H1 (cell line): ENCODE measurements around the gene NOS1AP. TPM values are rescaled to one million over a fixed set of nuclear protein-coding genes. Genes with fewer than 3 reads are reported as not detected.

Source experiments
- CTCF ChIA-PET: fragments of 300-600 bp; sonication (Branson Sonifier 250); formaldehyde crosslinking; loops from one replicate; lab custom pipeline; 2021; ENCODE audit not compliant: partially characterized antibody; lab: Charles Lee
- POLR2A ChIA-PET: fragments of 300-600 bp; sonication (Branson Sonifier 250); formaldehyde crosslinking; loops from one replicate; lab custom pipeline; 2021; ENCODE audit warnings: inconsistent platforms; ENCODE audit not compliant: partially characterized antibody; lab: Charles Lee
- DNase-seq, 2 experiments: peaks; one replicate each; pipeline versions ENCODE4 v3.0.0 to v3.0.0-alpha.2; 2010 to 2022; ENCODE audit warnings: low spot score in 2 of 2, low read depth in 1 of 2, mixed read lengths in 1 of 2
- FAIRE-seq: peaks from 2 replicates; lab custom pipeline; 2011; peaks lifted over from hg19 to GRCh38; lab: Jason Lieb, UNC
- H2AFZ ChIP-seq: 2 replicates; pipeline ENCODE4 v1.8.1; 2012; ENCODE audit warnings: low read length, inconsistent platforms
- H2AK5ac ChIP-seq: 2 replicates; pipeline ENCODE4 v1.6.1; 2013; ENCODE audit warnings: low read depth, low read length
- H2BK120ac ChIP-seq: replicated peaks from 2 replicates; pipeline ENCODE3; 2013; ENCODE audit warnings: low read depth, low read length, inconsistent platforms
- H2BK12ac ChIP-seq: 2 replicates; pipeline ENCODE4 v1.6.1; 2013; ENCODE audit warnings: low read depth, low read length
- H2BK15ac ChIP-seq: 2 replicates; pipeline ENCODE4 v1.6.1; 2013; ENCODE audit warnings: low read length
- H2BK20ac ChIP-seq: 2 replicates; pipeline ENCODE4 v1.6.1; 2013; ENCODE audit warnings: low read length
- H2BK5ac ChIP-seq: 2 replicates; pipeline ENCODE4 v1.6.1; 2013; ENCODE audit warnings: low read depth, low read length
- H3K14ac ChIP-seq: 2 replicates; pipeline ENCODE4 v1.6.1; 2013; ENCODE audit warnings: inconsistent platforms; ENCODE audit not compliant: insufficient read length
- H3K18ac ChIP-seq: 2 replicates; pipeline ENCODE4 v1.6.1; 2013; ENCODE audit warnings: low read length; ENCODE audit errors: extremely low read depth
- H3K23ac ChIP-seq: 2 replicates; pipeline ENCODE4 v1.6.1; 2013; ENCODE audit warnings: inconsistent platforms; ENCODE audit not compliant: insufficient read length
- H3K23me2 ChIP-seq: 2 replicates; pipeline ENCODE4 v1.6.1; 2013; ENCODE audit warnings: low read depth, low read length
- H3K27ac ChIP-seq: 2 replicates; pipeline ENCODE4 v1.6.1; 2011; ENCODE audit warnings: low read depth, low read length, inconsistent platforms
- H3K27me3 ChIP-seq, 4 experiments: replicated peaks in 1 of 4; 1 replicate in 1 of 4; 2 replicates in 3 of 4; pipeline versions ENCODE4 v1.6.1 to v1.8.1; 2011 to 2013; ENCODE audit warnings: low read length in 3 of 4, mild to moderate bottlenecking in 3 of 4, inconsistent platforms in 2 of 4, mixed read lengths in 2 of 4, moderate library complexity in 1 of 4; ENCODE audit not compliant: control insufficient read depth in 3 of 4, insufficient read depth in 3 of 4; ENCODE audit errors: extremely low read depth in 1 of 4
- H3K36me3 ChIP-seq, 4 experiments: 2 replicates each; pipeline versions ENCODE4 v1.6.1 to v1.8.1; 2011 to 2013; ENCODE audit warnings: mild to moderate bottlenecking in 4 of 4, low read length in 3 of 4, moderate library complexity in 2 of 4, control low read depth in 1 of 4, inconsistent platforms in 1 of 4; ENCODE audit not compliant: insufficient read depth in 4 of 4, control insufficient read depth in 2 of 4
- H3K4ac ChIP-seq: replicated peaks from 2 replicates; pipeline ENCODE3; 2013; ENCODE audit warnings: low read length, low read depth, mixed read lengths, inconsistent platforms; ENCODE audit not compliant: insufficient read length
- H3K4me1 ChIP-seq, 4 experiments: replicated peaks in 1 of 4; 1 replicate in 1 of 4; 2 replicates in 3 of 4; pipeline versions ENCODE4 v1.6.1 to v1.8.1; 2011 to 2013; ENCODE audit warnings: low read length in 3 of 4, inconsistent platforms in 2 of 4, mixed read lengths in 1 of 4; ENCODE audit not compliant: insufficient read depth in 4 of 4, control insufficient read depth in 3 of 4
- H3K4me2 ChIP-seq, 2 experiments: 2 replicates each; pipeline versions ENCODE4 v1.6.1 to v1.8.1; 2011 to 2013; ENCODE audit warnings: low read depth in 2 of 2, low read length in 2 of 2, control low read depth in 1 of 2, inconsistent platforms in 1 of 2, mild to moderate bottlenecking in 1 of 2; ENCODE audit not compliant: insufficient read depth in 1 of 2
- H3K4me3 ChIP-seq, 4 experiments: fragments of 200-600, 300-600 bp in 1 of 4; sonication (generic), shearing (Covaris generic), sonication (Bioruptor Twin) in 1 of 4; 2 replicates each; pipeline versions ENCODE4 v1.5.1 to v1.8.1; 2011 to 2016; ENCODE audit warnings: low read length in 4 of 4, low read depth in 3 of 4, control low read depth in 2 of 4, inconsistent platforms in 2 of 4, mild to moderate bottlenecking in 2 of 4, mixed read lengths in 1 of 4, moderate library complexity in 1 of 4; ENCODE audit not compliant: insufficient read depth in 2 of 4; ENCODE audit errors: extremely low read depth in 1 of 4
- H3K56ac ChIP-seq: replicated peaks from 2 replicates; pipeline ENCODE3; 2013; ENCODE audit warnings: low read depth, mild to moderate bottlenecking, mixed read lengths, low read length, inconsistent platforms; ENCODE audit not compliant: insufficient read length
- H3K79me1 ChIP-seq: 2 replicates; pipeline ENCODE4 v1.6.1; 2013; ENCODE audit warnings: low read depth, low read length, control low read depth
- H3K79me2 ChIP-seq, 2 experiments: 2 replicates each; pipeline versions ENCODE4 v1.6.1 to v1.8.1; 2012 to 2013; ENCODE audit warnings: low read length in 2 of 2, mild to moderate bottlenecking in 2 of 2, inconsistent platforms in 1 of 2; ENCODE audit not compliant: insufficient read depth in 2 of 2, control insufficient read depth in 1 of 2
- H3K9ac ChIP-seq, 4 experiments: replicated peaks in 1 of 4; 1 replicate in 1 of 4; 2 replicates in 3 of 4; pipeline versions ENCODE4 v1.6.1 to v1.8.1; 2011 to 2013; ENCODE audit warnings: low read depth in 3 of 4, low read length in 3 of 4, control low read depth in 2 of 4, mild to moderate bottlenecking in 2 of 4, moderate library complexity in 2 of 4, inconsistent platforms in 1 of 4; ENCODE audit errors: extremely low read depth in 1 of 4
- H3K9me3 ChIP-seq, 2 experiments: 2 replicates each; pipeline versions ENCODE4 v1.6.1 to v1.8.1; 2012 to 2013; ENCODE audit warnings: mild to moderate bottlenecking in 2 of 2, moderate library complexity in 2 of 2, control low read depth in 1 of 2, inconsistent platforms in 1 of 2, low read depth in 1 of 2, low read length in 1 of 2, mixed read lengths in 1 of 2; ENCODE audit not compliant: insufficient read depth in 2 of 2
- H4K20me1 ChIP-seq, 2 experiments: replicated peaks in 1 of 2; 2 replicates each; pipeline versions ENCODE3 to v1.8.1; 2011 to 2013; ENCODE audit warnings: inconsistent platforms in 2 of 2, low read length in 2 of 2, mild to moderate bottlenecking in 1 of 2; ENCODE audit not compliant: insufficient read depth in 2 of 2, control insufficient read depth in 1 of 2
- H4K5ac ChIP-seq: 2 replicates; pipeline ENCODE4 v1.6.1; 2013; ENCODE audit warnings: low read length, low read depth, mixed read lengths, inconsistent platforms; ENCODE audit not compliant: insufficient read length
- H4K8ac ChIP-seq: 2 replicates; pipeline ENCODE4 v1.8.0; 2013; ENCODE audit warnings: mild to moderate bottlenecking, moderate library complexity, low read length, inconsistent platforms; ENCODE audit not compliant: insufficient read depth; ENCODE audit errors: extremely low read depth
- H4K91ac ChIP-seq: replicated peaks from 2 replicates; pipeline ENCODE3; 2013; ENCODE audit warnings: low read length, mixed read lengths, inconsistent platforms; ENCODE audit not compliant: insufficient read length
- ATF3 ChIP-seq: IDR thresholded peaks from 2 replicates; pipeline ENCODE4 v1.6.1; 2011; ENCODE audit warnings: low read depth, mild to moderate bottlenecking, low read length; ENCODE audit not compliant: insufficient read depth
- BACH1 ChIP-seq: IDR thresholded peaks from 2 replicates; pipeline ENCODE4 v1.6.1; 2012; ENCODE audit warnings: low read length, improper control_type of control experiment
- CEBPB ChIP-seq: IDR thresholded peaks from 2 replicates; pipeline ENCODE4 v1.6.1; 2012; ENCODE audit warnings: low read depth, low read length
- CTBP2 ChIP-seq: IDR thresholded peaks from 2 replicates; pipeline ENCODE4 v1.7.0; 2011; ENCODE audit warnings: borderline replicate concordance, mild to moderate bottlenecking, moderate library complexity, mixed read lengths, low read length; ENCODE audit not compliant: insufficient read depth, insufficient read length
- EP300 ChIP-seq, 2 experiments: IDR thresholded peaks; 1 replicate in 1 of 2; 2 replicates in 1 of 2; pipeline ENCODE4 v1.6.1; 2011 to 2012; ENCODE audit warnings: low read depth in 2 of 2, low read length in 2 of 2, mild to moderate bottlenecking in 2 of 2, borderline replicate concordance in 1 of 2, inconsistent platforms in 1 of 2, moderate library complexity in 1 of 2
- GABPA ChIP-seq: IDR thresholded peaks from 2 replicates; pipeline ENCODE4 v1.6.1; 2011; ENCODE audit warnings: mild to moderate bottlenecking, low read length, moderate library complexity, borderline replicate concordance; ENCODE audit not compliant: insufficient read depth
- PHF8 ChIP-seq: fragments of 200-600 bp; sonication (generic); conservative IDR thresholded peaks from 2 replicates; pipeline ENCODE4 v1.7.1; 2012; ENCODE audit warnings: low read depth, mild to moderate bottlenecking, inconsistent platforms, low read length, moderate library complexity
- RBBP5 ChIP-seq: IDR thresholded peaks from 2 replicates; pipeline ENCODE4 v1.7.1; 2012; ENCODE audit warnings: low read depth, mild to moderate bottlenecking, inconsistent platforms, low read length, moderate library complexity, borderline replicate concordance
- TBP ChIP-seq: IDR thresholded peaks from 2 replicates; pipeline ENCODE4 v1.6.1; 2011; ENCODE audit warnings: low read depth, low read length, improper control_type of control experiment
- WGBS, 2 experiments: shearing (Covaris generic) in 1 of 2; methylation state at CpG; one replicate each; pipeline versions ENCODE4 v1.1.6 to v1.1.7; 2013 to 2015; ENCODE audit warnings: low lambda C conversion rate in 2 of 2, mixed read lengths in 2 of 2, inconsistent platforms in 1 of 2, low coverage in 1 of 2, missing lambda C conversion rate in 1 of 2; ENCODE audit not compliant: insufficient replicate concordance in 2 of 2, insufficient coverage in 1 of 2, insufficient read length in 1 of 2; ENCODE audit errors: extremely low coverage in 1 of 2, missing lambda C conversion rate in 1 of 2; 5-methylcytosine and 5-hydroxymethylcytosine counted together
- polyA plus RNA-seq, 7 experiments: library from polyadenylated mRNA; depleted of rRNA in 3 of 7; stranded (reverse) in 5 of 7; unstranded in 2 of 7; fragments of >200 nt in 5 of 7; fragments of 200-250 nt in 2 of 7; gene quantifications; 1 replicate in 5 of 7; 2 replicates in 1 of 7; 4 replicates in 1 of 7; pipeline versions ENCODE4 v1.2.1 to v1.2.3, GENCODE V29; 2011 to 2013; ENCODE audit warnings: missing spikeins in 2 of 7, mixed read lengths in 2 of 7
- total RNA-seq: library from RNA; stranded (reverse); fragmentation: NEBNext Ultra II Directional; extraction: Animal tissue kit (Norgen Biotek cat#: 25700); gene quantifications from 2 replicates; pipeline ENCODE4 v1.2.1, GENCODE V29; 2021
- TF ChIP-seq, protein P1 (sequence below): IDR thresholded peaks from 2 replicates; pipeline ENCODE4 v1.6.1; 2012; ENCODE audit warnings: inconsistent platforms

The NOS1AP gene
- total and polyA plus RNA-seq, 2 of the 8 experiments (the other 6 are each of a cell fraction or from before 2014, with no cell fraction given) = 2.4 to 12.1 TPM

DNA sequence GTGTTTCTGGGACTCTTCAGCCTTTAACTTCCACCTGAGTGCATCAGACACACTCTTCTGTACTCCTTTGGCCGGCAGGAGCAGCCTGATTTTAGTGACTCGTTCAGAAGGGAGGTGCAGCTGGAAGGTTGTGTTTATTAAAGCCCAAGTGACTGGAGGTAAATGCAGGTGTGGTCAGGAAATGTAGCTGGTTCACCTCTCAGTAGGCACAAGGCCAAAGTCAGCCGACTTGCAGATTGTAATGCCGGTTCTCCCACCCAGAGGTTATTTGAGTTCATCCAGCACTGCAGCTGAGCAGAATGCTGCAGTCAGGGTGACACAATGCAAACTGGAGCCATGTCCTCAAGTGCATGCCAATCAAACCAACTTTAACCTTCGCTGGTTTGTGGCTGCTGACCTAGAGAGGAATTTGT lies 215.7 kb downstream of the NOS1AP start:
- Histone ChIP-seq H2AFZ (no peak overlapping the region), H3K4me3 (no peak overlapping the region), H2BK5ac (no peak overlapping the region), H4K8ac (no peak overlapping the region), H3K14ac (no peak overlapping the region), H3K18ac (no peak overlapping the region), H3K79me2 (no peaks in the 10 kb centered on the region), H2BK20ac (no peak overlapping the region), H3K9me3 (no peaks in the 10 kb centered on the region), H3K23ac (no peak overlapping the region), H3K4ac (no peak overlapping the region), H3K9ac (no peak overlapping the region), H3K27ac (no peak overlapping the region), H4K5ac (no peak overlapping the region), H2AK5ac (no peak overlapping the region), H3K23me2 (no peaks in the 10 kb centered on the region; the same call in 1 of the 2 replicates), H2BK120ac (no peak overlapping the region), H4K20me1 (no peaks in the 10 kb centered on the region), H3K79me1 (no peaks in the 10 kb centered on the region), H2BK15ac (no peak overlapping the region), H2BK12ac (no peak overlapping the region), H4K91ac (no peak overlapping the region), H3K36me3 (no peaks in the 10 kb centered on the region), H3K4me1 (peaks cover 0 to 2% (median 0%) of the 10 kb centered on the region in 4 experiments; a peak in 2 of 7 replicates), H3K27me3 (no peaks in the 10 kb centered on the region), H3K56ac (no peak overlapping the region), H3K4me2 (no peak overlapping the region)
- FAIRE-seq (no peak), DNase-seq (no peak)
- POLR2A ChIA-PET = no interaction called here
- TF ChIP-seq RBBP5 = no peak
- TF ChIP-seq EP300 (IDR thresholded peaks at IDR 0.05; ENCODE audit: borderline replicate concordance in 1 of 2, low read depth in 2 of 2, low read length in 2 of 2) = no peak
- TF ChIP-seq, protein P1, sequence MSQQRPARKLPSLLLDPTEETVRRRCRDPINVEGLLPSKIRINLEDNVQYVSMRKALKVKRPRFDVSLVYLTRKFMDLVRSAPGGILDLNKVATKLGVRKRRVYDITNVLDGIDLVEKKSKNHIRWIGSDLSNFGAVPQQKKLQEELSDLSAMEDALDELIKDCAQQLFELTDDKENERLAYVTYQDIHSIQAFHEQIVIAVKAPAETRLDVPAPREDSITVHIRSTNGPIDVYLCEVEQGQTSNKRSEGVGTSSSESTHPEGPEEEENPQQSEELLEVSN = no peak
- no peak for TF ChIP-seq ATF3
- no peak for TF ChIP-seq CEBPB
- TF ChIP-seq GABPA = no peak
- TF ChIP-seq TBP = no peak
- TF ChIP-seq PHF8 = no peak
- no peak for TF ChIP-seq BACH1
- no peak for TF ChIP-seq CTBP2
- WGBS, 2 experiments = 89% methylated on average over 5 of the region's 5 CpGs; no CpG with 5 or more reads in 1 of the 2 experiments
- CTCF ChIA-PET = interaction anchor here (1.1 kb wide), 1 partner anchor 48 kb away, joined by 3 read pairs; no protein-coding TSS in a partner anchor
